Neural cell (in vitro differentiated cells): ENCODE data around the gene ENKUR. TPM values are rescaled to one million over a fixed set of nuclear protein-coding genes. Genes with fewer than 3 reads are reported as not detected.

Experiments used
- H2AFZ ChIP-seq: fragments of 200-600, 300-800 bp; sonication (generic), shearing (Covaris generic); 2 replicates; pipeline ENCODE4 v1.6.0; 2014; ENCODE audit warnings: low read depth, mild to moderate bottlenecking, antibody characterized with exemption, low read length, moderate library complexity
- H3F3A ChIP-seq: fragments of 200-600 bp; shearing (Covaris generic); 2 replicates; pipeline ENCODE4 v1.6.1; 2016; ENCODE audit warnings: mild to moderate bottlenecking, moderate library complexity, mixed read lengths, antibody characterized with exemption, low read length; ENCODE audit not compliant: insufficient read depth, poor library complexity, severe bottlenecking
- H3K27ac ChIP-seq: fragments of 200-600, 300-800 bp; sonication (generic), shearing (Covaris generic); 2 replicates; pipeline ENCODE4 v1.5.1; 2014; ENCODE audit warnings: mild to moderate bottlenecking, low read length, moderate library complexity
- H3K27me3 ChIP-seq: fragments of 300-800, 200-600 bp; sonication (generic), shearing (Covaris generic); 2 replicates; pipeline ENCODE4 v1.6.0; 2014; ENCODE audit warnings: mild to moderate bottlenecking, low read depth, low read length, moderate library complexity; ENCODE audit not compliant: insufficient read depth
- H3K36me3 ChIP-seq: fragments of 300-800, 200-600 bp; sonication (generic), shearing (Covaris generic); 2 replicates; pipeline ENCODE4 v1.5.1; 2014; ENCODE audit warnings: mild to moderate bottlenecking, antibody characterized with exemption, low read length, moderate library complexity; ENCODE audit not compliant: insufficient read depth
- H3K4me2 ChIP-seq: fragments of 300-800, 200-600 bp; sonication (generic), shearing (Covaris generic); 2 replicates; pipeline ENCODE4 v1.6.0; 2014; ENCODE audit warnings: mild to moderate bottlenecking, low read length
- H3K4me3 ChIP-seq: fragments of 300-800, 200-600 bp; sonication (generic), shearing (Covaris generic); 2 replicates; pipeline ENCODE4 v1.5.1; 2014; ENCODE audit warnings: mild to moderate bottlenecking, low read length, moderate library complexity
- H3K79me2 ChIP-seq: fragments of 200-600 bp; shearing (Covaris generic); replicated peaks from 2 replicates; pipeline ENCODE4 v1.6.0; 2014; ENCODE audit warnings: mild to moderate bottlenecking, low read length, moderate library complexity; ENCODE audit not compliant: insufficient read depth
- H3K9ac ChIP-seq: fragments of 300-800, 200-600 bp; sonication (generic), shearing (Covaris generic); 2 replicates; pipeline ENCODE4 v1.6.1; 2016; ENCODE audit warnings: mild to moderate bottlenecking, low read length, mixed read lengths
- H3K9me2 ChIP-seq: fragments of 200-600 bp; shearing (Covaris generic); 2 replicates; pipeline ENCODE4 v1.6.1; 2016; ENCODE audit warnings: mild to moderate bottlenecking, low read length, mixed read lengths; ENCODE audit not compliant: insufficient read depth
- H3K9me3 ChIP-seq: fragments of 200-600, 300-800 bp; sonication (generic), shearing (Covaris generic); 2 replicates; pipeline ENCODE4 v1.6.1; 2016; ENCODE audit warnings: mild to moderate bottlenecking, mixed run types, low read length, moderate library complexity, mixed read lengths
- H4K20me1 ChIP-seq: fragments of 200-600 bp; shearing (Covaris generic); 2 replicates; pipeline ENCODE4 v1.6.1; 2016; ENCODE audit warnings: mild to moderate bottlenecking, mixed run types; ENCODE audit not compliant: insufficient read depth
- CTCF ChIP-seq: fragments of 450-650 bp; IDR thresholded peaks from 2 replicates; pipeline ENCODE4 v1.5.1; 2014; ENCODE audit warnings: antibody characterized with exemption, mild to moderate bottlenecking, moderate library complexity; ENCODE audit not compliant: poor library complexity, severe bottlenecking
- EP300 ChIP-seq: fragments of 450-650 bp; conservative IDR thresholded peaks from 2 replicates; pipeline ENCODE4 v1.6.1; 2014; ENCODE audit warnings: antibody characterized with exemption, mild to moderate bottlenecking, moderate library complexity; ENCODE audit not compliant: poor library complexity, severe bottlenecking
- EZH2 ChIP-seq: fragments of 200-600, 300-800 bp; shearing (Covaris generic), sonication (generic); IDR thresholded peaks from 2 replicates; pipeline ENCODE4 v1.6.1; 2014; ENCODE audit warnings: antibody characterized with exemption, low read length, borderline replicate concordance, mild to moderate bottlenecking; ENCODE audit not compliant: insufficient read depth, poor library complexity, severe bottlenecking
- MXI1 ChIP-seq: fragments of 450-650 bp; conservative IDR thresholded peaks from 2 replicates; pipeline ENCODE4 v1.6.1; 2014; ENCODE audit warnings: antibody characterized with exemption, mild to moderate bottlenecking; ENCODE audit not compliant: poor library complexity, severe bottlenecking
- POLR2AphosphoS5 ChIP-seq: IDR thresholded peaks from 2 replicates; pipeline ENCODE4 v1.6.1; 2012
- RAD21 ChIP-seq: fragments of 450-650 bp; conservative IDR thresholded peaks from 2 replicates; pipeline ENCODE4 v1.6.1; 2014; ENCODE audit warnings: antibody characterized with exemption, mild to moderate bottlenecking, moderate library complexity
- REST ChIP-seq: IDR thresholded peaks from 2 replicates; pipeline ENCODE4 v1.6.1; 2012; ENCODE audit warnings: borderline replicate concordance
- SMC3 ChIP-seq: fragments of 450-650 bp; conservative IDR thresholded peaks from 2 replicates; pipeline ENCODE4 v1.6.1; 2014; ENCODE audit warnings: antibody characterized with exemption, mild to moderate bottlenecking, moderate library complexity; ENCODE audit not compliant: poor library complexity
- TAF1 ChIP-seq: IDR thresholded peaks from 2 replicates; pipeline ENCODE4 v1.6.1; 2012; ENCODE audit warnings: low read depth
- polyA plus RNA-seq: library from polyadenylated mRNA; depleted of rRNA; stranded (reverse); fragments of >200 nt; gene quantifications from 2 replicates; pipeline ENCODE4 v1.2.3, GENCODE V29; 2014

ENKUR gene
- polyA plus RNA-seq, 1 donor from 2014 or later: 2.6 TPM

- H3K9me3 ChIP-seq: no peaks in the 10 kb centered on the region
- no peaks in the 10 kb centered on the region for H3F3A ChIP-seq
- no peak overlapping the region for H2AFZ ChIP-seq
- no peak overlapping the region for H3K4me3 ChIP-seq
- no peaks in the 10 kb centered on the region for H3K79me2 ChIP-seq
- TF ChIP-seq RAD21 (no peak), EP300 (no peak)
- H3K36me3 ChIP-seq: no peaks in the 10 kb centered on the region
- H3K27me3 ChIP-seq: no peaks in the 10 kb centered on the region
- H4K20me1 ChIP-seq: no peaks in the 10 kb centered on the region
- no peak overlapping the region for H3K9ac ChIP-seq
- no peak overlapping the region for H3K4me2 ChIP-seq
- H3K9me2 ChIP-seq: no peaks in the 10 kb centered on the region
- no peak overlapping the region for H3K27ac ChIP-seq
Observed at GRCh38 chr10:24984906-24985305, 31.1 kb downstream of the ENKUR start.

GRCh38 chr10:24983946-24984345, 32.0 kb downstream of the ENKUR start:
- Histone ChIP-seq H3K36me3 (no peaks in the 10 kb centered on the region), H3K9ac (no peak overlapping the region)

More at GRCh38 chr10:24983946-24984345, 32.0 kb downstream of the ENKUR start:
- no peaks in the 10 kb centered on the region for H3K27me3 ChIP-seq
- H3K79me2 ChIP-seq: no peaks in the 10 kb centered on the region
- H3F3A ChIP-seq: no peaks in the 10 kb centered on the region
- no peak overlapping the region for H3K27ac ChIP-seq
- H3K4me2 ChIP-seq: no peak overlapping the region
- no peak overlapping the region for H2AFZ ChIP-seq
- TF ChIP-seq RAD21 (no peak), SMC3 (no peak), MXI1 (no peak), CTCF (no peak), TAF1 (no peak), EP300 (no peak), EZH2 (no peak), POLR2AphosphoS5 (no peak), REST (no peak)
- H3K4me3 ChIP-seq: no peak overlapping the region
- no peaks in the 10 kb centered on the region for H4K20me1 ChIP-seq
- H3K9me2 ChIP-seq: no peaks in the 10 kb centered on the region
- H3K9me3 ChIP-seq: no peaks in the 10 kb centered on the region
